SK-N-SH (cell line): ENCODE results near the gene ANKRD44. TPM values are rescaled to one million over a fixed set of nuclear protein-coding genes. Genes with fewer than 3 reads are reported as not detected.

Experiments used
- CTCF ChIA-PET: fragments of 300-600, 350-600 bp; formaldehyde crosslinking; extraction: SDS; loops from one replicate; lab custom pipeline; 2021; lab: Yijun Ruan, JAX
- POLR2A ChIA-PET: fragments of 350-600 bp; sonication (Branson Sonifier 250); formaldehyde crosslinking; extraction: SDS; loops from one replicate; lab custom pipeline; 2020; ENCODE audit warnings: antibody characterized with exemption, inconsistent platforms; lab: Yijun Ruan, JAX
- DNase-seq: peaks from one replicate; pipeline ENCODE4 v3.0.0; 2012
- H2AFZ ChIP-seq: fragments of 200-600 bp; sonication (generic); 2 replicates; pipeline ENCODE4 v1.8.1; 2016; ENCODE audit warnings: antibody characterized with exemption, mild to moderate bottlenecking, low read depth
- H3F3A ChIP-seq: fragments of 200-600 bp; sonication (generic); replicated peaks from 2 replicates; pipeline ENCODE3; 2016; ENCODE audit warnings: antibody characterized with exemption, mild to moderate bottlenecking; ENCODE audit not compliant: insufficient read depth
- H3K27ac ChIP-seq, 2 experiments: fragments of 200-500 bp in 1 of 2; fragments of 200-600 bp in 1 of 2; sonication (Bioruptor generic) in 1 of 2; sonication (generic), shearing (Covaris generic) in 1 of 2; 2 replicates each; pipeline versions ENCODE4 v1.5.1 to v1.6.1; 2014 to 2016; ENCODE audit warnings: low read depth in 2 of 2, inconsistent platforms in 1 of 2, low read length in 1 of 2, mild to moderate bottlenecking in 1 of 2, mixed read lengths in 1 of 2
- H3K27me3 ChIP-seq: fragments of 200-600 bp; sonication (generic), shearing (Covaris generic); 2 replicates; pipeline ENCODE4 v1.6.1; 2016; ENCODE audit warnings: mixed run types; ENCODE audit not compliant: insufficient read depth
- H3K36me3 ChIP-seq, 2 experiments: fragments of 200-500 bp in 1 of 2; fragments of 200-600 bp in 1 of 2; sonication (Bioruptor generic) in 1 of 2; sonication (generic) in 1 of 2; replicated peaks in 1 of 2; 2 replicates each; pipeline versions ENCODE3 to v1.5.1; 2014 to 2016; ENCODE audit warnings: low read length in 1 of 2, mild to moderate bottlenecking in 1 of 2; ENCODE audit not compliant: insufficient read depth in 2 of 2, control insufficient read depth in 1 of 2
- H3K4me1 ChIP-seq, 2 experiments: fragments of 200-500 bp in 1 of 2; fragments of 200-600 bp in 1 of 2; sonication (Bioruptor generic) in 1 of 2; sonication (generic), shearing (Covaris generic) in 1 of 2; 2 replicates each; pipeline versions ENCODE4 v1.5.1 to v1.6.1; 2014 to 2016; ENCODE audit warnings: low read depth in 1 of 2, low read length in 1 of 2, mixed run types in 1 of 2; ENCODE audit not compliant: insufficient read depth in 2 of 2, control insufficient read depth in 1 of 2
- H3K4me2 ChIP-seq: fragments of 200-600 bp; sonication (generic), shearing (Covaris generic); 2 replicates; pipeline ENCODE4 v1.6.1; 2017; ENCODE audit warnings: mixed run types
- H3K4me3 ChIP-seq, 2 experiments: fragments of 200-500 bp in 1 of 2; fragments of 200-600 bp in 1 of 2; sonication (Bioruptor generic) in 1 of 2; sonication (generic), shearing (Covaris generic) in 1 of 2; 2 replicates each; pipeline versions ENCODE4 v1.5.1 to v1.8.1; 2014 to 2016; ENCODE audit warnings: low read depth in 2 of 2, inconsistent platforms in 1 of 2, low read length in 1 of 2, mild to moderate bottlenecking in 1 of 2, mixed read lengths in 1 of 2, moderate library complexity in 1 of 2
- H3K79me2 ChIP-seq: fragments of 200-600 bp; sonication (generic); 2 replicates; pipeline ENCODE4 v1.8.1; 2017; ENCODE audit warnings: mild to moderate bottlenecking; ENCODE audit not compliant: insufficient read depth
- H3K9ac ChIP-seq: fragments of 200-600 bp; sonication (generic); 2 replicates; pipeline ENCODE4 v1.6.1; 2017; ENCODE audit warnings: mixed run types
- H3K9me2 ChIP-seq: fragments of 200-600 bp; sonication (generic); 2 replicates; pipeline ENCODE4 v1.6.1; 2017; ENCODE audit warnings: mixed run types
- H3K9me3 ChIP-seq: fragments of 200-600 bp; sonication (generic); 2 replicates; pipeline ENCODE4 v1.6.1; 2017; ENCODE audit warnings: mixed run types, mild to moderate bottlenecking, moderate library complexity
- H4K20me1 ChIP-seq: fragments of 200-600 bp; sonication (generic); 2 replicates; pipeline ENCODE4 v1.6.1; 2017; ENCODE audit warnings: mild to moderate bottlenecking, mixed run types; ENCODE audit not compliant: insufficient read depth
- EP300 ChIP-seq, 2 experiments: IDR thresholded peaks; 2 replicates each; pipeline versions ENCODE4 v1.4.0 to v1.6.1; 2012; ENCODE audit warnings: borderline replicate concordance in 1 of 2, low read depth in 1 of 2, low read length in 1 of 2
- EZH2phosphoT487 ChIP-seq: fragments of 200-600 bp; sonication (generic); IDR thresholded peaks from 2 replicates; pipeline ENCODE4 v1.6.1; 2017; ENCODE audit warnings: low read depth, mixed run types, mild to moderate bottlenecking, antibody characterized with exemption, moderate library complexity, borderline replicate concordance
- FOSL2 ChIP-seq: IDR thresholded peaks from 2 replicates; pipeline ENCODE4 v1.4.0; 2012; ENCODE audit warnings: low read depth, mild to moderate bottlenecking, moderate library complexity, borderline replicate concordance
- FOXJ3 ChIP-seq: sonication (generic); formaldehyde crosslinking; IDR thresholded peaks from 2 replicates; pipeline ENCODE4 v1.5.1; 2020; ENCODE audit warnings: mild to moderate bottlenecking, missing genetic modification reagents
- GABPA ChIP-seq: IDR thresholded peaks from 2 replicates; pipeline ENCODE4 v1.4.0; 2012; ENCODE audit warnings: low read depth, mild to moderate bottlenecking
- MEF2A ChIP-seq: IDR thresholded peaks from 2 replicates; pipeline ENCODE4 v1.4.0; 2012; ENCODE audit warnings: low read depth, borderline replicate concordance
- MXI1 ChIP-seq: IDR thresholded peaks from 2 replicates; pipeline ENCODE4 v1.6.1; 2012; ENCODE audit warnings: mild to moderate bottlenecking, low read depth, low read length, improper control_type of control experiment
- RXRA ChIP-seq: IDR thresholded peaks from 2 replicates; pipeline ENCODE4 v1.4.0; 2012; ENCODE audit warnings: low read depth, mild to moderate bottlenecking, borderline replicate concordance
- SMC3 ChIP-seq: IDR thresholded peaks from 2 replicates; pipeline ENCODE4 v1.6.1; 2012; ENCODE audit warnings: low read depth, low read length, improper control_type of control experiment
- TAF1 ChIP-seq: IDR thresholded peaks from 2 replicates; pipeline ENCODE4 v1.6.1; 2012; ENCODE audit warnings: low read depth, mild to moderate bottlenecking, low read length, moderate library complexity, borderline replicate concordance
- TEAD4 ChIP-seq: IDR thresholded peaks from 2 replicates; pipeline ENCODE4 v1.4.0; 2012; ENCODE audit warnings: mild to moderate bottlenecking, borderline replicate concordance; ENCODE audit not compliant: insufficient read depth
- WGBS: methylation state at CpG from one replicate; pipeline ENCODE4 v1.1.6; 2017; ENCODE audit warnings: low lambda C conversion rate; 5-methylcytosine and 5-hydroxymethylcytosine counted together
- polyA plus RNA-seq, 3 experiments: library from polyadenylated mRNA; depleted of rRNA; stranded (reverse); fragments of >200 nt; gene quantifications; 2 replicates each; pipeline ENCODE4 v1.2.3, GENCODE V29; 2012
- TF ChIP-seq, protein P1 (sequence below): fragments of 150-350 bp; IDR thresholded peaks from 2 replicates; pipeline ENCODE4 v1.6.1; 2017; ENCODE audit warnings: antibody characterized with exemption, low read length, low read depth, borderline replicate concordance
- TF ChIP-seq, protein P2 (sequence below): IDR thresholded peaks from 2 replicates; pipeline ENCODE4 v1.4.0; 2012; ENCODE audit warnings: low read depth, borderline replicate concordance
- TF ChIP-seq, protein P3 (sequence below): IDR thresholded peaks from 2 replicates; pipeline ENCODE4 v1.4.0; 2012; ENCODE audit warnings: low read depth
- TF ChIP-seq, protein P4 (sequence below): fragments of 200-600 bp; sonication (generic); IDR thresholded peaks from 2 replicates; pipeline ENCODE4 v1.6.1; 2017; ENCODE audit warnings: antibody characterized with exemption, mild to moderate bottlenecking, moderate library complexity

ANKRD44 gene
- polyA plus RNA-seq, 1 of the 3 experiments (the other 2 are of a cell fraction) = 12.5 TPM

DNA sequence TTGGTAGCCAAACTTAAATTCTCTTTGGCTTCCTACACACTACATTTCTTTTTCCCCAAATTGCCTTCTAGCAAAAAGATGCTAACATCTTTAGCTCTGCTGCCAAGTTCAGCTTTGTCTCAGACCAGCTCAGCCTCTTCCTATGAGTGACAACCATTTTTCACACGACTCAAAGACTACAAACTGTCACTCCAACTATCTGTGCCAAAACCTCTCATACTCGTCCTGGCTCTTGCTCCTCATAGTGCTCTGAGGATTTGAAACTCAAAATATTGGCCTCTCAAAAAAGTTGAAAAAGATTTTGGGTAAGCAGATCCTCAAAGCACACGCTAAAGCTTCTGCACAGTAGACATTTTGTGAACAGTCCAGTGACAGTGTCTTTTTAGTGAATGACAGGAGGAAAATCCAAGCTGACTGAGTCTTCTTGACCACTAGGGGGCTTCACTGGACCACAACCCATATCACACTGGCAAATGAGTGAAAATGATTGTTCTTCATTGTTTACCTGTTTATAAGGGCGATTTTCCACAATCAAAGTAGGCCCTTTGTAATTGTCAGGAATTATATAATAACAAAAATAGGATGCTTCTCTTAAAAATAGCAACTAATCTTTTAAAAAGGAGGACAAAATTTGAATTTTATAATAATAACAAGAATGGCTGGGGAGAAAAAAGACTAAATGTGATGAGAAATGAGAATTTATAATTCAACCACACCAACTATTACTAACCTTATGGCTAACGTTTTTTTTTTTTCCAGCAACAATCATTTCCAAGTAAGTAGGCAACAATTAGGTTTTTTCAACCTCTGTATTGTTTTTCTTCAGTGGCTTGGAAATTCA is 298.6 kb downstream of the ANKRD44 start (continued):
- TF ChIP-seq, protein P1, sequence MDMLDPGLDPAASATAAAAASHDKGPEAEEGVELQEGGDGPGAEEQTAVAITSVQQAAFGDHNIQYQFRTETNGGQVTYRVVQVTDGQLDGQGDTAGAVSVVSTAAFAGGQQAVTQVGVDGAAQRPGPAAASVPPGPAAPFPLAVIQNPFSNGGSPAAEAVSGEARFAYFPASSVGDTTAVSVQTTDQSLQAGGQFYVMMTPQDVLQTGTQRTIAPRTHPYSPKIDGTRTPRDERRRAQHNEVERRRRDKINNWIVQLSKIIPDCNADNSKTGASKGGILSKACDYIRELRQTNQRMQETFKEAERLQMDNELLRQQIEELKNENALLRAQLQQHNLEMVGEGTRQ = no peak
- no peak for TF ChIP-seq EP300 (IDR thresholded peaks at IDR 0.05; ENCODE audit: borderline replicate concordance in 1 of 2, low read depth in 1 of 2, low read length in 1 of 2)
- TF ChIP-seq, protein P2, sequence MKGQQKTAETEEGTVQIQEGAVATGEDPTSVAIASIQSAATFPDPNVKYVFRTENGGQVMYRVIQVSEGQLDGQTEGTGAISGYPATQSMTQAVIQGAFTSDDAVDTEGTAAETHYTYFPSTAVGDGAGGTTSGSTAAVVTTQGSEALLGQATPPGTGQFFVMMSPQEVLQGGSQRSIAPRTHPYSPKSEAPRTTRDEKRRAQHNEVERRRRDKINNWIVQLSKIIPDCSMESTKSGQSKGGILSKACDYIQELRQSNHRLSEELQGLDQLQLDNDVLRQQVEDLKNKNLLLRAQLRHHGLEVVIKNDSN = no peak
- TF ChIP-seq RXRA = no peak
- TF ChIP-seq, protein P3, sequence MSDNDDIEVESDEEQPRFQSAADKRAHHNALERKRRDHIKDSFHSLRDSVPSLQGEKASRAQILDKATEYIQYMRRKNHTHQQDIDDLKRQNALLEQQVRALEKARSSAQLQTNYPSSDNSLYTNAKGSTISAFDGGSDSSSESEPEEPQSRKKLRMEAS = no peak
- no peak for TF ChIP-seq TAF1

DNA sequence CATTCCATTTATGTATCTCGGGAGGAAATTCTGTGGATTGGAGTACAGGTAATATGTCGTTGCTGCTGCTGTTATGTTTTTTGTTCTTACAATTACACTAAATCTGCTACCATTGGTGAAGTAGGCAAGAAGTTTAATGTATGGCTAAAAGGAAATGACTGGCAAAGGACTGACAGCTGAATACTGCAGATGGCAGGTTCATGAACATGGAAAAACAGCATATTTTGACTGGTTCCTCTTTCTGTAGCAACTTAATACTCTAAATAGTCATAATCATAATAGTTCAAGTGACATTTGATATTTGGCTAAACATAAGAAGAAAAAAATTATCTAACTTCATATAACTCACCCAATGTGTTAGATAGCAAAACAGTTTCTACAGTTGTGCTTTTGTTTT is 299.6 kb downstream of the ANKRD44 start:
- ChIA-PET CTCF (interaction anchor here (1.1 to 3.0 kb wide), 21 partner anchors 9 to 367 kb away, joined by 3 to 19 read pairs (median 5); no protein-coding TSS in a partner anchor), POLR2A (no interaction called here)
- Histone ChIP-seq H3K27me3 (no peaks in the 10 kb centered on the region), H3F3A (no peaks in the 10 kb centered on the region), H2AFZ (no peak overlapping the region), H3K9me3 (no peaks in the 10 kb centered on the region), H3K4me2 (no peak overlapping the region), H3K4me3 (no peak overlapping the region), H3K9ac (no peak overlapping the region), H3K27ac (no peak overlapping the region; a peak in 1 of 4 replicates), H3K79me2 (no peaks in the 10 kb centered on the region), H3K4me1 (no peaks in the 10 kb centered on the region; a peak in 2 of 4 replicates), H3K36me3 (no peaks in the 10 kb centered on the region), H4K20me1 (no peaks in the 10 kb centered on the region), H3K9me2 (no peaks in the 10 kb centered on the region)
- TF ChIP-seq TEAD4 = no peak
- TF ChIP-seq, protein P3 = no peak
- TF ChIP-seq SMC3 = no peak
- no peak for TF ChIP-seq RXRA
- no peak for TF ChIP-seq MEF2A
- TF ChIP-seq GABPA = no peak
- TF ChIP-seq, protein P4, sequence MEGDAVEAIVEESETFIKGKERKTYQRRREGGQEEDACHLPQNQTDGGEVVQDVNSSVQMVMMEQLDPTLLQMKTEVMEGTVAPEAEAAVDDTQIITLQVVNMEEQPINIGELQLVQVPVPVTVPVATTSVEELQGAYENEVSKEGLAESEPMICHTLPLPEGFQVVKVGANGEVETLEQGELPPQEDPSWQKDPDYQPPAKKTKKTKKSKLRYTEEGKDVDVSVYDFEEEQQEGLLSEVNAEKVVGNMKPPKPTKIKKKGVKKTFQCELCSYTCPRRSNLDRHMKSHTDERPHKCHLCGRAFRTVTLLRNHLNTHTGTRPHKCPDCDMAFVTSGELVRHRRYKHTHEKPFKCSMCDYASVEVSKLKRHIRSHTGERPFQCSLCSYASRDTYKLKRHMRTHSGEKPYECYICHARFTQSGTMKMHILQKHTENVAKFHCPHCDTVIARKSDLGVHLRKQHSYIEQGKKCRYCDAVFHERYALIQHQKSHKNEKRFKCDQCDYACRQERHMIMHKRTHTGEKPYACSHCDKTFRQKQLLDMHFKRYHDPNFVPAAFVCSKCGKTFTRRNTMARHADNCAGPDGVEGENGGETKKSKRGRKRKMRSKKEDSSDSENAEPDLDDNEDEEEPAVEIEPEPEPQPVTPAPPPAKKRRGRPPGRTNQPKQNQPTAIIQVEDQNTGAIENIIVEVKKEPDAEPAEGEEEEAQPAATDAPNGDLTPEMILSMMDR = no peak
- TF ChIP-seq MXI1 = no peak
- TF ChIP-seq EZH2phosphoT487 = no peak
- TF ChIP-seq FOSL2 = no peak
- TF ChIP-seq FOXJ3 (CRISPR knock-in tag) = no peak
- DNase-seq = no peak
- 81% methylated on average over 2 of the region's 2 CpGs for WGBS
